HepG2 (cell line): Measurements from ENCODE around the gene HIPK4. TPM values are rescaled to one million over a fixed set of nuclear protein-coding genes. Genes with fewer than 3 reads are reported as not detected.

ENCODE experiments used
- ETV6 ChIP-seq: sonication (generic); formaldehyde crosslinking; conservative IDR thresholded peaks from 2 replicates; pipeline ENCODE4 v1.4.0; 2020; ENCODE audit warnings: missing genetic modification reagents
- GABPB1 ChIP-seq: IDR thresholded peaks from 2 replicates; pipeline ENCODE4 v1.6.1; 2016; ENCODE audit warnings: mild to moderate bottlenecking, missing genetic modification reagents, moderate library complexity, missing compliant biosample characterization
- HNF1A ChIP-seq, 2 experiments: sonication (generic) in 1 of 2; formaldehyde crosslinking in 1 of 2; IDR thresholded peaks; 2 replicates each; pipeline versions ENCODE4 v1.4.0 to v1.6.1; 2016 to 2020; ENCODE audit warnings: borderline replicate concordance in 1 of 2, low read depth in 1 of 2, mild to moderate bottlenecking in 1 of 2, missing genetic modification reagents in 1 of 2
- MXD1 ChIP-seq: sonication (generic); formaldehyde crosslinking; IDR thresholded peaks from 2 replicates; pipeline ENCODE4 v1.4.0; 2020; ENCODE audit warnings: mild to moderate bottlenecking, missing genetic modification reagents
- NBN ChIP-seq: fragments of 450-650 bp; conservative IDR thresholded peaks from 2 replicates; pipeline ENCODE4 v1.6.1; 2017
- PHF8 ChIP-seq: sonication (generic); formaldehyde crosslinking; IDR thresholded peaks from 2 replicates; pipeline ENCODE4 v1.5.0; 2020; ENCODE audit warnings: missing genetic modification reagents
- PPARG ChIP-seq: conservative IDR thresholded peaks from 2 replicates; pipeline ENCODE4 v1.6.1; 2016; ENCODE audit warnings: missing biosample characterization, missing genetic modification reagents
- THYN1 ChIP-seq: sonication (generic); formaldehyde crosslinking; IDR thresholded peaks from 2 replicates; pipeline ENCODE4 v1.8.1; 2023; ENCODE audit warnings: low read depth, mild to moderate bottlenecking, moderate library complexity, missing genetic modification reagents, borderline replicate concordance
- YEATS2 ChIP-seq: sonication (generic); formaldehyde crosslinking; IDR thresholded peaks from 2 replicates; pipeline ENCODE4 v1.4.0; 2020; ENCODE audit warnings: missing genetic modification reagents, borderline replicate concordance
- ZBTB4 ChIP-seq: sonication (generic); formaldehyde crosslinking; IDR thresholded peaks from 2 replicates; pipeline ENCODE4 v1.4.0; 2020; ENCODE audit warnings: missing genetic modification reagents, mild to moderate bottlenecking, borderline replicate concordance
- ZFP36L1 ChIP-seq: sonication (generic); formaldehyde crosslinking; IDR thresholded peaks from 2 replicates; pipeline ENCODE4 v1.8.0; 2022; ENCODE audit warnings: mild to moderate bottlenecking, missing genetic modification reagents, moderate library complexity
- ZFP90 ChIP-seq: sonication (generic); formaldehyde crosslinking; IDR thresholded peaks from 2 replicates; pipeline ENCODE4 v1.8.0; 2022; ENCODE audit warnings: missing genetic modification reagents, mild to moderate bottlenecking, inconsistent platforms, borderline replicate concordance
- ZNF101 ChIP-seq: sonication (generic); formaldehyde crosslinking; IDR thresholded peaks from 2 replicates; pipeline ENCODE4 v1.4.0; 2020; ENCODE audit warnings: mild to moderate bottlenecking, low read depth, missing genetic modification reagents, borderline replicate concordance
- ZNF362 ChIP-seq: sonication (generic); formaldehyde crosslinking; IDR thresholded peaks from 2 replicates; pipeline ENCODE4 v1.4.0; 2020; ENCODE audit warnings: missing genetic modification reagents, mild to moderate bottlenecking, borderline replicate concordance
- ZNF747 ChIP-seq: sonication (generic); formaldehyde crosslinking; IDR thresholded peaks from 2 replicates; pipeline ENCODE4 v1.8.1; 2023; ENCODE audit warnings: missing genetic modification reagents, mild to moderate bottlenecking, borderline replicate concordance
- polyA plus RNA-seq, 8 experiments: library from polyadenylated mRNA; depleted of rRNA in 3 of 8; stranded (reverse) in 7 of 8; unstranded in 1 of 8; fragments of >200 nt; fragmentation: Illumina TruSeq in 4 of 8; extraction: Trizol in 4 of 8; gene quantifications; 2 replicates each; pipeline versions ENCODE4 v1.2.1 to v1.2.3, GENCODE V29; 2011 to 2016; ENCODE audit warnings: low read depth in 4 of 8, missing spikeins in 1 of 8, mixed read lengths in 1 of 8; ENCODE audit not compliant: insufficient read depth in 1 of 8
- total RNA-seq, 5 experiments: library from RNA; depleted of rRNA; stranded (reverse); fragments of >200 nt; fragmentation: Illumina TruSeq; extraction: Trizol; gene quantifications; 2 replicates each; pipeline ENCODE4 v1.2.3, GENCODE V29; 2016; ENCODE audit warnings: low read depth in 1 of 5

The HIPK4 gene
- total and polyA plus RNA-seq, 2 of the 13 experiments (the other 11 are each of a cell fraction or from before 2014, with no cell fraction given): 0.03 TPM; not detected in 1

- TF ChIP-seq ZBTB4 (CRISPR knock-in tag) (no peak; the same call in 1 of the 2 replicates), ZNF362 (CRISPR knock-in tag) (no peak; the same call in 1 of the 2 replicates), ETV6 (peak; percentile 82), ZFP90 (CRISPR knock-in tag) (no peak; the same call in none of the 2 replicates), THYN1 (CRISPR knock-in tag) (no peak), PHF8 (CRISPR knock-in tag) (peak; percentile 88), NBN (no peak), YEATS2 (CRISPR knock-in tag) (peak; percentile 70; the same call in 1 of the 2 replicates), MXD1 (peak; percentile 89), ZFP36L1 (CRISPR knock-in tag) (peak; percentile 57; the same call in 1 of the 2 replicates), HNF1A (IDR thresholded peaks at IDR 0.05; ENCODE audit: low read depth) (no peak), HNF1A (CRISPR knock-in tag; IDR thresholded peaks at IDR 0.05; ENCODE audit: borderline replicate concordance) (no peak; the same call in 1 of the 2 replicates), PPARG (CRISPR knock-in tag) (no peak; the same call in 1 of the 2 replicates), ZNF101 (CRISPR knock-in tag) (no peak), ZNF747 (CRISPR knock-in tag) (peak; percentile 82; the same call in 1 of the 2 replicates), GABPB1 (CRISPR knock-in tag) (peak; percentile 84)
Observed at GRCh38 chr19:40420766-40421765, 31.1 kb upstream of the HIPK4 start (continued).
